ENCODE data around the gene ZNF280C.

- TF ChIP-seq, protein P1, sequence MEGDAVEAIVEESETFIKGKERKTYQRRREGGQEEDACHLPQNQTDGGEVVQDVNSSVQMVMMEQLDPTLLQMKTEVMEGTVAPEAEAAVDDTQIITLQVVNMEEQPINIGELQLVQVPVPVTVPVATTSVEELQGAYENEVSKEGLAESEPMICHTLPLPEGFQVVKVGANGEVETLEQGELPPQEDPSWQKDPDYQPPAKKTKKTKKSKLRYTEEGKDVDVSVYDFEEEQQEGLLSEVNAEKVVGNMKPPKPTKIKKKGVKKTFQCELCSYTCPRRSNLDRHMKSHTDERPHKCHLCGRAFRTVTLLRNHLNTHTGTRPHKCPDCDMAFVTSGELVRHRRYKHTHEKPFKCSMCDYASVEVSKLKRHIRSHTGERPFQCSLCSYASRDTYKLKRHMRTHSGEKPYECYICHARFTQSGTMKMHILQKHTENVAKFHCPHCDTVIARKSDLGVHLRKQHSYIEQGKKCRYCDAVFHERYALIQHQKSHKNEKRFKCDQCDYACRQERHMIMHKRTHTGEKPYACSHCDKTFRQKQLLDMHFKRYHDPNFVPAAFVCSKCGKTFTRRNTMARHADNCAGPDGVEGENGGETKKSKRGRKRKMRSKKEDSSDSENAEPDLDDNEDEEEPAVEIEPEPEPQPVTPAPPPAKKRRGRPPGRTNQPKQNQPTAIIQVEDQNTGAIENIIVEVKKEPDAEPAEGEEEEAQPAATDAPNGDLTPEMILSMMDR (IDR thresholded peaks at IDR 0.05), result no peak
- no peak for TF ChIP-seq POLR2A (IDR thresholded peaks at IDR 0.05)
Measured at GRCh38 chrX:130176354-130176776, 92.3 kb downstream of the ZNF280C start.

Measured in heart left ventricle (tissue), 13 donors.